Measurements from ENCODE around the gene CSF2RB. TPM values are rescaled to one million over a fixed set of nuclear protein-coding genes. Genes with fewer than 3 reads are reported as not detected.

Gene CSF2RB
- total RNA-seq, 4 donors from 2014 or later: 1.2 to 9.7 (median 6.0) TPM

- H3K36me3 ChIP-seq: no peaks in the 10 kb centered on the region
- no peaks in the 10 kb centered on the region for H3K27me3 ChIP-seq
- no peak for TF ChIP-seq CTCF (IDR thresholded peaks at IDR 0.05)
- no peak for TF ChIP-seq POLR2A (IDR thresholded peaks at IDR 0.05)
- no peak for TF ChIP-seq EP300 (IDR thresholded peaks at IDR 0.05; ENCODE audit: low read depth)
- TF ChIP-seq POLR2AphosphoS5 (IDR thresholded peaks at IDR 0.05): no peak
- no peaks in the 10 kb centered on the region for H3K4me1 ChIP-seq
- intact Hi-C loops (cut with DNase I; ENCODE audit: low total_unique reads) (loop anchor here (5.0 kb wide), 1 partner anchor 48 kb away; no protein-coding TSS in a partner anchor), in situ Hi-C loops (cut with MboI; ENCODE audit: low pct_ligation_motif_present in 1 of 4, low pct_unique_long_range_greater_than_20kb in 1 of 4, low sequenced_read_pairs in 3 of 4) (no loop called here)
- no peaks in the 10 kb centered on the region for H3K9me3 ChIP-seq
- no peak for DNase-seq
- H3K4me3 ChIP-seq: no peak overlapping the region
- WGBS, 2 donors (ENCODE audit: low coverage in 1 of 2): 88% methylated on average over 7 of the region's 7 CpGs; no CpG with 5 or more reads in 1 of the 2 donors
- no peak overlapping the region for H3K27ac ChIP-seq
Observed at GRCh38 chr22:36935313-36935610, 21.8 kb downstream of the CSF2RB start.

GRCh38 chr22:36935694-36936093, 22.3 kb downstream of the CSF2RB start:
- 79% methylated on average over 3 of the region's 3 CpGs; no CpG with 5 or more reads in 1 of the 2 donors for WGBS, 2 donors (ENCODE audit: low coverage in 1 of 2)
- Histone ChIP-seq H3K27ac (no peak overlapping the region), H3K36me3 (no peaks in the 10 kb centered on the region), H3K4me3 (no peak overlapping the region), H3K4me1 (no peaks in the 10 kb centered on the region), H3K9me3 (no peaks in the 10 kb centered on the region), H3K27me3 (no peaks in the 10 kb centered on the region)
- in situ Hi-C loops (cut with MboI; ENCODE audit: low pct_ligation_motif_present in 1 of 4, low pct_unique_long_range_greater_than_20kb in 1 of 4, low sequenced_read_pairs in 3 of 4): no loop called here
- no peak for TF ChIP-seq POLR2AphosphoS5 (IDR thresholded peaks at IDR 0.05)
- TF ChIP-seq POLR2A (IDR thresholded peaks at IDR 0.05): no peak
- no peak for TF ChIP-seq EP300 (IDR thresholded peaks at IDR 0.05; ENCODE audit: low read depth)
- no peak for TF ChIP-seq CTCF (IDR thresholded peaks at IDR 0.05)
- DNase-seq: no peak
- intact Hi-C loops (cut with DNase I; ENCODE audit: low total_unique reads): loop anchor here (5.0 kb wide), 1 partner anchor 48 kb away; no protein-coding TSS in a partner anchor

- H3K4me1 ChIP-seq: no peaks in the 10 kb centered on the region
- WGBS, 2 donors (ENCODE audit: low coverage in 1 of 2): 75 to 92% methylated on average over 2 to 15 of the region's 20 CpGs
- intact Hi-C loops (cut with DNase I; ENCODE audit: low total_unique reads): loop anchor here (5.0 kb wide), 1 partner anchor 49 kb away; no protein-coding TSS in a partner anchor
- H3K27ac ChIP-seq: no peak overlapping the region
- no peaks in the 10 kb centered on the region for H3K9me3 ChIP-seq
- H3K4me3 ChIP-seq: no peak overlapping the region
- in situ Hi-C loops (cut with MboI; ENCODE audit: low pct_ligation_motif_present in 1 of 4, low pct_unique_long_range_greater_than_20kb in 1 of 4, low sequenced_read_pairs in 3 of 4): no loop called here
- no peaks in the 10 kb centered on the region for H3K27me3 ChIP-seq
- no peaks in the 10 kb centered on the region for H3K36me3 ChIP-seq
- DNase-seq: no peak
- no peak for TF ChIP-seq EP300 (IDR thresholded peaks at IDR 0.05; ENCODE audit: low read depth)
- TF ChIP-seq CTCF (IDR thresholded peaks at IDR 0.05): no peak
- TF ChIP-seq POLR2A (IDR thresholded peaks at IDR 0.05): no peak
- TF ChIP-seq POLR2AphosphoS5 (IDR thresholded peaks at IDR 0.05): no peak
Observed at GRCh38 chr22:36936362-36937116, 23.1 kb downstream of the CSF2RB start.

- TF ChIP-seq EP300 (IDR thresholded peaks at IDR 0.05; ENCODE audit: low read depth) (no peak), POLR2A (IDR thresholded peaks at IDR 0.05) (no peak), POLR2AphosphoS5 (IDR thresholded peaks at IDR 0.05) (no peak), CTCF (IDR thresholded peaks at IDR 0.05) (no peak)
- no peak overlapping the region for H3K27ac ChIP-seq
- 90% methylated on average over 13 of the region's 14 CpGs; no CpG with 5 or more reads in 1 of the 2 donors for WGBS, 2 donors (ENCODE audit: low coverage in 1 of 2)
- no peaks in the 10 kb centered on the region for H3K36me3 ChIP-seq
- no peaks in the 10 kb centered on the region for H3K9me3 ChIP-seq
- H3K4me1 ChIP-seq: no peaks in the 10 kb centered on the region
- no peak for DNase-seq
- in situ Hi-C loops (cut with MboI; ENCODE audit: low pct_ligation_motif_present in 1 of 4, low pct_unique_long_range_greater_than_20kb in 1 of 4, low sequenced_read_pairs in 3 of 4): no loop called here
- intact Hi-C loops (cut with DNase I; ENCODE audit: low total_unique reads): loop anchor here (5.0 kb wide), 1 partner anchor 50 kb away; no protein-coding TSS in a partner anchor
- H3K27me3 ChIP-seq: no peaks in the 10 kb centered on the region
- H3K4me3 ChIP-seq: no peak overlapping the region
Observed at GRCh38 chr22:36937319-36938027, 24.0 kb downstream of the CSF2RB start.
